HL-60 (cell line): ENCODE data around the gene FNDC1.

Experiments
- POLR2AphosphoS5 ChIP-seq: IDR thresholded peaks from 2 replicates; pipeline ENCODE4 v1.6.1; 2012; ENCODE audit warnings: low read depth
- TF ChIP-seq, protein P1 (sequence below): IDR thresholded peaks from one replicate; pipeline ENCODE4 v1.5.1; 2011; ENCODE audit warnings: low read length, control low read depth, inconsistent platforms; ENCODE audit not compliant: insufficient read depth
- TF ChIP-seq, protein P2 (sequence below): IDR thresholded peaks from 2 replicates; pipeline ENCODE4 v1.6.1; 2012; ENCODE audit warnings: low read depth; ENCODE audit not compliant: insufficient replicate concordance

DNA sequence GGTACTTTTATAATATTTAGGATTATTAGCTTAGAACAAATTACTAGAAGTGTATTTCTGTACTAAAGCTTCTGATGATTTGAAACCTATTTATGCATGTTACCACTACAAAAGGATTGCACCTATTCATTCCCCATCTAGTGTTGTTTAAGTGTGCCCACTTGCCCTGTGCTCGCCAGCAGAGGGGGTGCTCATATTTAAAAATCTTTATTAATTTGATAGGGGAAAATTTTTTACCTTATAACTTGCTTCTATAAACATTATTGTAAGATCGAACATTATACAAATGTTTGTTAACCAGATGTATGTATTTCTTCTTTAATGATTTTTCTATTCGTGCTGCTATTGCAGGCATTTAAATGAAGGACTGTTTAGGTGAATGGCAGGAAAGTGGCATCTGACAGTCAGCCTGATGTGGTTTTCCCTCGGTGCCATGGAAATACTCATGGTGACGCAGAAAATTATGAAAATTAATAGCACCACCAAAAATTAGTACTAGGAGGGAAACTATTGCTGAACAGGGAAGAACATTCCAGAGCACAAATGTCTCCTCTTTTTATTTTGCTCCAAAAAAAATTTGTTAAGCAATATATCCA, 44.1 kb upstream of the FNDC1 start:
- TF ChIP-seq, protein P1, sequence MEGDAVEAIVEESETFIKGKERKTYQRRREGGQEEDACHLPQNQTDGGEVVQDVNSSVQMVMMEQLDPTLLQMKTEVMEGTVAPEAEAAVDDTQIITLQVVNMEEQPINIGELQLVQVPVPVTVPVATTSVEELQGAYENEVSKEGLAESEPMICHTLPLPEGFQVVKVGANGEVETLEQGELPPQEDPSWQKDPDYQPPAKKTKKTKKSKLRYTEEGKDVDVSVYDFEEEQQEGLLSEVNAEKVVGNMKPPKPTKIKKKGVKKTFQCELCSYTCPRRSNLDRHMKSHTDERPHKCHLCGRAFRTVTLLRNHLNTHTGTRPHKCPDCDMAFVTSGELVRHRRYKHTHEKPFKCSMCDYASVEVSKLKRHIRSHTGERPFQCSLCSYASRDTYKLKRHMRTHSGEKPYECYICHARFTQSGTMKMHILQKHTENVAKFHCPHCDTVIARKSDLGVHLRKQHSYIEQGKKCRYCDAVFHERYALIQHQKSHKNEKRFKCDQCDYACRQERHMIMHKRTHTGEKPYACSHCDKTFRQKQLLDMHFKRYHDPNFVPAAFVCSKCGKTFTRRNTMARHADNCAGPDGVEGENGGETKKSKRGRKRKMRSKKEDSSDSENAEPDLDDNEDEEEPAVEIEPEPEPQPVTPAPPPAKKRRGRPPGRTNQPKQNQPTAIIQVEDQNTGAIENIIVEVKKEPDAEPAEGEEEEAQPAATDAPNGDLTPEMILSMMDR: no peak
- no peak for TF ChIP-seq POLR2AphosphoS5
- TF ChIP-seq, protein P2, sequence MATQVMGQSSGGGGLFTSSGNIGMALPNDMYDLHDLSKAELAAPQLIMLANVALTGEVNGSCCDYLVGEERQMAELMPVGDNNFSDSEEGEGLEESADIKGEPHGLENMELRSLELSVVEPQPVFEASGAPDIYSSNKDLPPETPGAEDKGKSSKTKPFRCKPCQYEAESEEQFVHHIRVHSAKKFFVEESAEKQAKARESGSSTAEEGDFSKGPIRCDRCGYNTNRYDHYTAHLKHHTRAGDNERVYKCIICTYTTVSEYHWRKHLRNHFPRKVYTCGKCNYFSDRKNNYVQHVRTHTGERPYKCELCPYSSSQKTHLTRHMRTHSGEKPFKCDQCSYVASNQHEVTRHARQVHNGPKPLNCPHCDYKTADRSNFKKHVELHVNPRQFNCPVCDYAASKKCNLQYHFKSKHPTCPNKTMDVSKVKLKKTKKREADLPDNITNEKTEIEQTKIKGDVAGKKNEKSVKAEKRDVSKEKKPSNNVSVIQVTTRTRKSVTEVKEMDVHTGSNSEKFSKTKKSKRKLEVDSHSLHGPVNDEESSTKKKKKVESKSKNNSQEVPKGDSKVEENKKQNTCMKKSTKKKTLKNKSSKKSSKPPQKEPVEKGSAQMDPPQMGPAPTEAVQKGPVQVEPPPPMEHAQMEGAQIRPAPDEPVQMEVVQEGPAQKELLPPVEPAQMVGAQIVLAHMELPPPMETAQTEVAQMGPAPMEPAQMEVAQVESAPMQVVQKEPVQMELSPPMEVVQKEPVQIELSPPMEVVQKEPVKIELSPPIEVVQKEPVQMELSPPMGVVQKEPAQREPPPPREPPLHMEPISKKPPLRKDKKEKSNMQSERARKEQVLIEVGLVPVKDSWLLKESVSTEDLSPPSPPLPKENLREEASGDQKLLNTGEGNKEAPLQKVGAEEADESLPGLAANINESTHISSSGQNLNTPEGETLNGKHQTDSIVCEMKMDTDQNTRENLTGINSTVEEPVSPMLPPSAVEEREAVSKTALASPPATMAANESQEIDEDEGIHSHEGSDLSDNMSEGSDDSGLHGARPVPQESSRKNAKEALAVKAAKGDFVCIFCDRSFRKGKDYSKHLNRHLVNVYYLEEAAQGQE: no peak
